Stimulated activated CD4-positive, alpha-beta T cell treated with anti-CD3 and anti-CD28 coated beads, Interleukin-1b, Interleukin-23, amount 100 ng/mL, for 48 hours (primary cell): ENCODE results near the gene TFG.
A peak's percentile ranks its signal among the peaks of the same experiment; 100 is the strongest.

Experiments
- DNase-seq: peaks from one replicate; pipeline ENCODE4 v3.0.0-alpha.2; 2020

TFG gene

GRCh38 chr3:100708644-100708988 is 678 bp upstream of the TFG start:
- no peak for DNase-seq

DNA sequence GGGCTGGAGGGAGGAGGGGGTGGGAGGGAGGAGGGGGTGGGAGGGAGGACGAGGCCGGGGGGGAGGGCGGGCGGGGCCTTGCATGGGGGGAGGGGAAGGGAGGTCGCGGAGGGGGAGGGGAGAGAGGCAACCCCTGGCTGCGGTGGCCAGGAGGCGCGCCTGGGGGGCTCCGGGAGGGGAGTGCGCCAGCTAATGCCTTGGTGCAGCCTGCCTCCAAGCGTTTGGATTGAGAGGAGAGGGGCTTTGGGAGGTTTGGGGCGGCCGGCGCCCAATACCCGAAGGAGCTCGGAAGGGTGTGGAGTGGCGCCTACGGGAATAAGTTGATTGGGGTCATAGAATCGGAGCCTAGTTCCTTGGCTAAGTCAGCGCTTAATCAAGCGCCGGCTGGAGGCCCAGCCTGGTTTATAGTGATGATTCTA is 557 bp downstream of the TFG start:
- DNase-seq, result peak; percentile 18

DNA sequence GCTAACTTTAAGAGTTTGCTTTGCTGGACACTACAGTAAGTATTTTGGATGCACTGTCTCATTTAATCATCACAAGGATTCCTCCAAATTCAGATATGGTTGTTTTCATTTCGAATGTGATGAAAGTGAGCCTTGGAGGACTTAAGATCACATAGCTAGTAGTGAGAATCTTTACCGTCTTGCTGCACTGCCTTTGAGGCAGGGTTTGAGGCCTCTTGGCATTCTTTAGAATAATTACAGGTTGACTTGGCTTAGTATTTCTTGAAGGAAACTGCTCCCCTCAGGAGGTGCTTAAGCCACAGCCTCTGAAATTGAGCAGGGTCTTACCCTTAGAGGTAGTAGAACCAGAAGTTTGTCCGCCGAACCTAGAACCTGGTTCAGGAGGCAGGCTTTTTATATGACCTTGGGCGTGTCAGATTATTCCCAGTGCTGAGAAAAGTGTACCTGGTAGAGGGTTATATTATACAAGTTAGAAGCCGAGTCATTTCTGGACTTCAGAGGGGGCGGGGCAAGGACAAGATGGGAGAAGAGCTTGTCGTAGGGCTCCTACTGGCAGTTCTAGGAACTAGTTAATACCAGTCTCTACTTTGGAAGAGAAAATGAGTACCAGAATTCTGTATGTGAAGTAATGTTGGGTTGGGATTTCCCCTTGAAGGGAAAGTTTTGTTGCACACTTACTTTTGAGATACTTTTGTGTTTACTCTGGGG is 1.1 kb downstream of the TFG start:
- peak; percentile 85 for DNase-seq

GRCh38 chr3:100715176-100715575 is 5.9 kb downstream of the TFG start:
- DNase-seq, result no peak

DNA sequence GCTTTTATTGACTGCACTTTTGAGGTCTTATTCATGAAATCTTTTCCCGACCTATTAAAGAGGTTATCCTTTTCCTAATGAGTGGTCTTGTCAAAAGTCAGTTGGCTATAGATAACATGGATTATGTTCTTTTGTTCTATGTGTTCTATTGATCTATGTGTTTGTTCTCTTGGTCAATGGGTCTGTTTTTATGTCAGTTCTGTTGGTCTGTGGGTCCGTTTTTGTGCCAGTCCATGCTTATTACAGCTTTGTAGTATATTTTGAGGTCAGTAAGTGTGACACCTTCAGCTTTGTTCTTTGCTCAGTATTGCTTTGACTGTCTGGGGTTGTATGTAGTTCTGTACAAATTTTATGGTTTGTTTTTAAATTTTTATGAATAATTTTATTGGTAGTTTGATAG is 7.8 kb downstream of the TFG start:
- DNase-seq, result no peak

GRCh38 chr3:100717637-100718487 is 8.6 kb downstream of the TFG start:
- no peak for DNase-seq

DNA sequence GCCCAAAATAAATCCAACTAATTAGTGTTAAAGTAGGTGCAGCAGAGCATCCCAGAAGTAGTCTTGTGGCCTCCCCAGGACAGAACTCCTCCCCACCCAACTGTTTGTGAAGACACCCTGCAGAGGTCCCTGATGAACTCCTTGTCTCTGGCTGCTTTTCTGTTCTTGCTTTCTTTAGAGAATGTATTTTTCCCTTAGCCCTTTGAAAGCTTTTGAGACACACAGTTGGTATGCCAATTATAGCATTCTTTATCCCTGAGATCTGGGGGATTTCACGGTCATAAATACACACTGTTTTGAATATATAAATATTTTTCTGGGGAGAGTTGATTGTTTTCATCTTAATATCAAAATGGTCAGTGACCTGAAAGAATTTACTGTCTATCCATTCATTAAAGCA is 9.8 kb downstream of the TFG start:
- DNase-seq, result no peak

DNA sequence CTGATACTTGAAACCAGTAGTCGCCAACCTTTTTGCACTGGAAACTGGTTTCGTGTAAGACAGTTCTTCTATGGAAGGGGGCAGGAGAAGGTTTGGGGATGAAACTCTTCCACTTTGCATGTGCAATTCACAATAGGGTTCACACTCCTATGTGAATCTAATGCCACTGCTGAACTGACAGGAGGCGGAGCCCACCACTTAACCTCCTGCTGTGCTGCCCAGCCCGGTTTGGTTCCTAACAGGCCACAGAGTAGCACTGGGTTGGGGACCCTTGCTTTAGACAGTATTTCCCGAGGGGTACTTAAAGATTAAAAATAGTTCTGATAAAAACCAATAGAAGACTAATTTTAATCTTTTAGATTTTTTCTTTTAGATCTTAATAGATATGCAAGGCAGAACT is 11.1 kb downstream of the TFG start:
- no peak for DNase-seq

GRCh38 chr3:100725935-100726513 is 16.7 kb downstream of the TFG start:
- DNase-seq, result no peak

GRCh38 chr3:100726706-100727105 is 17.4 kb downstream of the TFG start:
- no peak for DNase-seq

- no peak for DNase-seq
These were observed 21.2 kb downstream of the TFG start for GRCh38 chr3:100730524-100730923.

DNA sequence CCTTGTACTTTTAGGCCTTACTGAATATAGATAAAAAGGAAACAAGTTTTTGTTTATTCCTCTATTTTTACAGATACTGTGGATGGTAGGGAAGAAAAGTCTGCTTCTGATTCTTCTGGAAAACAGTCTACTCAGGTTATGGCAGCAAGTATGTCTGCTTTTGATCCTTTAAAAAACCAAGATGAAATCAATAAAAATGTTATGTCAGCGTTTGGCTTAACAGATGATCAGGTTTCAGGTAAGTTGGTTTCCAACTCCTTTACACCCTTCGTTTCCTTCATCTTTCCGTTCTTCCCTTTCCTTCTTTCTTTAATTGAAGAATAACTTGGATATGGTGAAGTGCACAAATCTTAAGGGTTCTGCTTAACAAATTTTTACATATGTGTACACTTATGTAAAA is 23.1 kb downstream of the TFG start:
- DNase-seq, result no peak

DNA sequence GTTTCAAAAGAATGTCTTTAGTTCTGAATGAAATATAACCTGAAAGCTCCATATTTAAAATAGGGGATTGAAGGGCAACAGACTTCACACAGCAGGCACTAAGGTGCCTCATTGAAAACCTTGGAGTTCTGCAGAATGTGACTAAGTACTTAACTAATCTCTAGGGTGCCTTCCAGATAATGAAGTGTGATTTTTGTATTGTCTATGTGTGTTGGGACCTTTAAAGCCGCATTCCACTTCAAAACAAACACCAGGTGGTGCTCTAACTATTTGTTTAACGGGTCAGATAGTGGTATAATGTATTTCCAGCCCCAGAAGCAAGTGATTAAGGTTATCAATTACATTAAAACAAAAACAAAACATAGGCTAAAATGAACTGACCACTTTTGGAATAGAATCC is 28.0 kb downstream of the TFG start:
- DNase-seq, result no peak

- DNase-seq, result peak; percentile 25
These were observed 30.9 kb downstream of the TFG start for GRCh38 chr3:100740207-100740606.

GRCh38 chr3:100743535-100743934 is 34.2 kb downstream of the TFG start:
- DNase-seq, result no peak

- DNase-seq, result no peak
These were observed 35.4 kb downstream of the TFG start for GRCh38 chr3:100744671-100745070.

GRCh38 chr3:100745617-100746016 is 36.3 kb downstream of the TFG start:
- DNase-seq, result no peak

DNA sequence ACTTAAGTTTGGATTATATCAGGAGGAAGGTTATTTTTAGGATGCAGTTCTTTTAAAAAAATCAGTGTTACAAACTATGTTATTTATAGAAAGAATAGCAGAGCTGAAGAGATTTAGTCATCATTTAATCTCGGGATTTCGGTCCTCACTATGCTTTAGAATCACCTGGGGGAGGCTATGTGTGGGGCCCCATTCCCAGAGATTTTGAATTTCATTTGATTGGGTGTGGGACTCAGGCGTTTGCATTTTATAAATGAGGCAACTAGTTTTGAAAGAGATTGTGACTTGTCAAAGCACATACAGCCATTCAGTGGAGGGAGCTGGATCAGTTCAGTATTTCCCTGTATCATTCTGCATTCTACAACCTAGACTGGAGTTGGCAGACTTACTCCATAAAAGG is 36.8 kb downstream of the TFG start:
- no peak for DNase-seq

DNA sequence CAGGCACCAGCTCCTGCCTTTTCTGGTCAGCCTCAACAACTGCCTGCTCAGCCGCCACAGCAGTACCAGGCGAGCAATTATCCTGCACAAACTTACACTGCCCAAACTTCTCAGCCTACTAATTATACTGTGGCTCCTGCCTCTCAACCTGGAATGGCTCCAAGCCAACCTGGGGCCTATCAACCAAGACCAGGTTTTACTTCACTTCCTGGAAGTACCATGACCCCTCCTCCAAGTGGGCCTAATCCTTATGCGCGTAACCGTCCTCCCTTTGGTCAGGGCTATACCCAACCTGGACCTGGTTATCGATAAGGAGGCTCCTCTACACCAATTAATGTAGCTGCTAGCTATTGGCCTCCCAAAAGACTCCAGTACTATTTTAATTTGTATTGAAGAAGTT is 38.9 kb downstream of the TFG start:
- DNase-seq, result no peak

- no peak for DNase-seq
These were observed 39.7 kb downstream of the TFG start for GRCh38 chr3:100748967-100749366.

DNA sequence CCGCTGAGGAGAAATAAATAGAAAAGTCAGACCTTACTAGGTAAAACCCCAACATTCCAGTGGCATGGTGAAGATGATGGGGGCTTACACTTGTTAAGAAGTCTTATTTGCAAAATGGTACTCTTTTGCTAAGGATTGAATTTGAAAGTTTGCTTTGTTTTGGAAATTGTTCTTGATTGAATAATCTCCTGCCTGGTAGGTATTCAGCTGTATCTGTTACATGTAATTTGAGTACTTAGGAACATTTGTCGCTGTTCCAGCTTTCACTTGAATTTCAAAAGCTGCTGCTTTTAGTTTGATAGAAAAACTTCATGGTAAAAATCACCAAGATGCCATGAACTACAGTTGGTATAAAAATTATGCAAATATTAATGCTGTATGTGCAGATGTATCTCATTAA is 44.6 kb downstream of the TFG start:
- no peak for DNase-seq

GRCh38 chr3:100754563-100755334 is 45.5 kb downstream of the TFG start:
- no peak for DNase-seq

DNA sequence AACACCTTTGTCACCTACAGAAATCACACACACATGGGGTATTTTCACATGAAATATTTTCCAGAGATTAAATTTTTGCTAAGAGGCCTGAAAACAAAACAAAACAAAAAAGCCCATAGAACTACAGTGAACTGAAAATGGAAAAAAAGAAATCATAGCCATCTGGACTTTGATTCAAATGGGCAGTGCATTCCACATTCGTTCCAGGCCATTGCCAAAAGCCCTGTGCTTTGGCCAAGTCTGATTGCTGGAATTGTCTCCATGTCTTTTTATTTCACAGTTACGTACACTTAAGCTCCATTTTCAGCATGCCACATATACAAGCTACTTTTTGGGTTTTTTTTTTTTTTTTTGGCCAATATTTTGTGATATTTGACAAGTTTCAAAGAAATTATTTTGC is 47.1 kb downstream of the TFG start:
- no peak for DNase-seq
